ENCODE results near the gene RNLS.

Gene RNLS

GRCh38 chr10:88442716-88443115 lies 140.4 kb downstream of the RNLS start:
- H3K27ac Mint-ChIP-seq: no peak overlapping the region
- peaks cover 5% of the 10 kb centered on the region for H3K27me3 Mint-ChIP-seq (ENCODE audit: low read depth, poor library complexity)
- H3K9me3 Mint-ChIP-seq: peaks cover 22% of the 10 kb centered on the region
- H3K4me3 Mint-ChIP-seq: no peak overlapping the region
- peaks cover 5% of the 10 kb centered on the region for H3K36me3 Mint-ChIP-seq (ENCODE audit: low read depth)
- no peak for TF ChIP-seq CTCF (IDR thresholded peaks at IDR 0.05)
- no peak for DNase-seq
- H3K4me1 Mint-ChIP-seq: peaks cover 4% of the 10 kb centered on the region

GRCh38 chr10:88440541-88440940 lies 142.6 kb downstream of the RNLS start:
- Mint-ChIP-seq H3K27me3 (ENCODE audit: low read depth, poor library complexity) (peaks cover 8% of the 10 kb centered on the region), H3K27ac (no peak overlapping the region)
- no peak for TF ChIP-seq CTCF (IDR thresholded peaks at IDR 0.05)

GRCh38 chr10:88439932-88440331 lies 143.2 kb downstream of the RNLS start:
- Mint-ChIP-seq H3K9me3 (peaks cover 16% of the 10 kb centered on the region), H3K27me3 (ENCODE audit: low read depth, poor library complexity) (peaks cover 8% of the 10 kb centered on the region), H3K4me3 (no peak overlapping the region), H3K27ac (no peak overlapping the region), H3K36me3 (ENCODE audit: low read depth) (peaks cover 5% of the 10 kb centered on the region), H3K4me1 (peaks cover 4% of the 10 kb centered on the region)
- no peak for TF ChIP-seq CTCF (IDR thresholded peaks at IDR 0.05)
- DNase-seq: no peak

More at GRCh38 chr10:88440541-88440940, 142.6 kb downstream of the RNLS start:
- Mint-ChIP-seq H3K9me3 (peaks cover 17% of the 10 kb centered on the region), H3K4me3 (no peak overlapping the region), H3K4me1 (peaks cover 4% of the 10 kb centered on the region), H3K36me3 (ENCODE audit: low read depth) (peaks cover 5% of the 10 kb centered on the region)
- no peak for DNase-seq

- Mint-ChIP-seq H3K36me3 (ENCODE audit: low read depth) (no peaks in the 10 kb centered on the region), H3K9me3 (no peaks in the 10 kb centered on the region), H3K4me1 (peaks cover 1% of the 10 kb centered on the region), H3K27ac (no peak overlapping the region), H3K4me3 (no peak overlapping the region), H3K27me3 (ENCODE audit: low read depth, poor library complexity) (peaks cover 3% of the 10 kb centered on the region)
- no peak for DNase-seq
- no peak for TF ChIP-seq CTCF (IDR thresholded peaks at IDR 0.05)
Observed at GRCh38 chr10:88437411-88437810, 145.7 kb downstream of the RNLS start.

- TF ChIP-seq CTCF (IDR thresholded peaks at IDR 0.05): no peak
- no peak for DNase-seq
- Mint-ChIP-seq H3K27ac (no peak overlapping the region), H3K9me3 (no peaks in the 10 kb centered on the region), H3K4me3 (no peak overlapping the region), H3K4me1 (peaks cover under 1% of the 10 kb centered on the region), H3K36me3 (ENCODE audit: low read depth) (no peaks in the 10 kb centered on the region), H3K27me3 (ENCODE audit: low read depth, poor library complexity) (peaks cover 3% of the 10 kb centered on the region)
Observed at GRCh38 chr10:88433565-88434186, 149.4 kb downstream of the RNLS start.

GRCh38 chr10:88431103-88431502 lies 152.0 kb downstream of the RNLS start:
- Mint-ChIP-seq H3K36me3 (ENCODE audit: low read depth) (no peaks in the 10 kb centered on the region), H3K27ac (no peak overlapping the region), H3K9me3 (no peaks in the 10 kb centered on the region), H3K4me1 (peaks cover 11% of the 10 kb centered on the region), H3K4me3 (no peak overlapping the region), H3K27me3 (ENCODE audit: low read depth, poor library complexity) (peaks cover 7% of the 10 kb centered on the region)
- no peak for TF ChIP-seq CTCF (IDR thresholded peaks at IDR 0.05)
- no peak for DNase-seq

Data from nephron progenitor cell (in vitro differentiated cells).